ENCODE results near the gene C11orf65.
"Not testable (repeated sequence)": the region's sequence is repeated elsewhere in the genome, so short reads cannot be mapped to it uniquely, and the experiment has no call there.

The C11orf65 gene

DNA sequence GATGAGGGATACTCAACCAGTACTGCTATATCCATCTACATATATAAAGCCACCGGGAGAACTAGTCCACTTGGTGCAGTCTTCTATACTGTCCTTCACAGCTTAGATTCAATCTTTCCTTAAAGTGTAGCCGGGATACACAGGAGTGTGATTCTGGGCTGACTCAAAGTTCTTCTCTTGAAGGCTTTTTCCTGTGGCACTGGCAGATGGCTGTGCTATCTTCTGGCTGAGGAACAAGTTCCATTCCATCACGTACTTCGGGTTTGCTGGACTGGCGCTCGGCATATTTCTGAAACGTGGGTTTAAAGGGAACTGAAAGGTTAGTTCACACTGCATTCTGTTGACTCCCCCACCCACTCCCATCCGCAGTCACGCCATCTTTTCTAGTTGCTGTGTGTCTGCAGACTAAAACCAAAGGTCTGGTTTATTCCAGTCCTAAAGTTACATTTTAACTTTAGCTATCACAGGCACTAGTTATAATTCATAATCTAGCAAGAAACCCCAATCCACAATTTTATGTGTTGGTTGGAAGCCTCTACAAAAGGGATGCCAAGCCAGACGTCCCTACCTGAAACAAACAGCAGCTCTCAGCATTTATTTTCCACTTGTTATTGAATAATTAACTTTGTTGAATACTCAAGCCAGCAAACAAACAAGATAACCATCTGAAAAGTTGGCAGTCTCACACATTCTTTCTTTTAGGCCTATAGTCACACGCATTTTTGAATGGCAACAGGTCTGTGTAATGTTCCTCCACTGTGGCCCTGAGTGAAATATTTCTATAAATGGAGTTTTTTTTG, 7.5 kb upstream of the C11orf65 start:
- in situ Hi-C loops (cut with HindIII; ENCODE audit: low sequenced_read_pairs) = no loop called here

DNA sequence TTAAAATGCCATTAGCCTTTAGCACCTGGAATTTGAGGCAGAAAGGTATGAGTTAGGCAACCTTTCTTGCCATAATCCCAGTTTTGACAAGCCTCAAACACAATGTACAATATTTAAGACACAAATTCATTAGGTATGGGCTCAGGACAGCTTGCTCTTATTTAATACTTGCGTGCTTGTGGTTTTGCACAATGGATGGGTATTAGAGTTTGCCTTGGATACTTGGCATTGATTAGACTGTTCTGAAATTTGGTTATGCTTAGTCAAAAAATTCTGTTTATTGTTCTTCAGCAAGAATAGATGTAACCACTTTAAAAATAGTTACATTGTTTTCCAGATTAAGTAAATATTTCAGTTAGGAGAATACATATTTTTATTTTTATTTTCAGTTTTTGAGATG, 5.4 kb upstream of the C11orf65 start:
- in situ Hi-C loops (cut with HindIII; ENCODE audit: low sequenced_read_pairs) = no loop called here

DNA sequence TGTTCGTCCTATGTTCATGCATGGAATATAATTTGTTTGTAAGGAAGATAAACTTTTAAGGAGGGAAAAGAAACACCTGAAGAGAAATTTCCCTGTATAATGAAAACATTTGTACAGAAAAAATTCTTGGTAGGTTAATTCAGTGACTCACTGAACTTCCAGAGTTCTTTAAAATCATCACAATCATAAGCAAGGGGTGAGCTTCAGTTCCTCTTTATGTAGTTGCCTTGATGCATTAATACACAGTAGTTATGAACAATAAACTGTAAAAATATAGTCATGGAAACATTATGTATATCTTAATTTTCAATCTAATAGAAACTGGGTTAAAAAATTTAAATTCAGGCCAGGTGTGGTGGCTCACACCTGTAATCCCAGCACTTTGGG, 1.1 kb upstream of the C11orf65 start:
- in situ Hi-C loops (cut with HindIII; ENCODE audit: low sequenced_read_pairs) = no loop called here

DNA sequence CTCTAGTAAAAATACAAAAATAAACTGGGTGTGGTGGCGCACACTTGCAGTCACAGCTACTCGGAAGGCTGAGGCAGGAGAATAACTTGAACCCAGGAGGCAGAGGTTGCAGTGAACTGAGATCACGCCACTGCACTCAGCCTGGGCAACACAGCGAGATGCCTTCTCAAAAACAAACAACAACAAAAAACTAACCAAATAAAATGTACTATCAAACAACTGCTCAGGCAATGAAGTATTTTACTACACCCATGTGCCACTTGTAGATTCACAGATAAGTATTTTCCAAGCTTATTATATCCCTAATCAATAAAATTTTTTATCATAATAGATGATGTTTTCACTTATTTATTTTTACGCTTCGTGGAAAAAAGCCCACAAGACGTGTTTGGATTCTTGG, 924 bp downstream of the C11orf65 start:
- in situ Hi-C loops (cut with HindIII; ENCODE audit: low sequenced_read_pairs) = no loop called here

DNA sequence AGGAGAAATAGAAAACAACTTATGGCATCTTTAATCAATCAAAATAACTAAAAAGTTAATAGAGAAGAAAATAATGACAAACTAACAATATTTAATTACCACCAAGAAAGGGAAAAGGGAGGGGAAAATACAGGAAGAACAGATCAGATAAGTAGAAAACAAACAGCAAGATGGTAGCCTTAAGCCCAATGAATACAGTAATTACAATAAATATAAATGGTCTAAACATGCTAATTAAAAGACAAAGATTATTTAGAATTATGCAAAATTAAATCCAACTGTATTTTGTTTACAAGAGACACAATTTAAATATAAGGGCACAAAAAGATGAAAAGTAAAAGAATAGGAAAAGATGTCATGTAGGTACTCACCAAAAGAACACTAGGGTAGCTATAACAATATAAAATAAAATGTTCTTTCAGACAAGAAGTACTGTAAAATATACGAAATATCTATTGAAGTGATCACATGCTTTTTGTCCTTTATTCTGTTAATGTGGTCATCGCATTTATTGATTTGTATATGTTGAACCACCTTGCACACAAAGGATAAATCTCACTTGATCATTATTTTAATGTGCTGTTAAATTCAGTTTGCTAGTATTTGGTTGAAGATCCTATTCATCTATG, 14.0 kb downstream of the C11orf65 start:
- in situ Hi-C loops (cut with HindIII; ENCODE audit: low sequenced_read_pairs) = no loop called here

DNA sequence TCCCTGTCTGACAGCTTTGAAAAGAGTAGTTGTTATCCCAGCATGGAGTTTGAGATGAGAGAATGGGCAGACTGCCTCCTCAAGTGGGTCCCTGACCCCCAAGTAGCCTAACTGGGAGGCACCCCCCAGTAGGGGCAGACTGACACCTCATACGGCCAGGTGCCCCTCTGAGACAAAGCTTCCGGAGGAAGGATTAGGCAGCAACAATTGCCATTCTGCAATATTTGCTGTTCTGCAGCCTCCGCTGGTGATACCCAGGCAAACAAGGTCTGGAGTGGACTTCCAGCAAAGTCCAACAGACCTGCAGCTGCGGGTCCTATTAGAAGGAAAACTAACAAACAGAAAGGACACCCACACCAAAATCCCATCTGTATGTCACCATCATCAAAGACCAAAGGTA, 25.9 kb downstream of the C11orf65 start:
- in situ Hi-C loops (cut with HindIII; ENCODE audit: low sequenced_read_pairs) = not testable (repeated sequence)

DNA sequence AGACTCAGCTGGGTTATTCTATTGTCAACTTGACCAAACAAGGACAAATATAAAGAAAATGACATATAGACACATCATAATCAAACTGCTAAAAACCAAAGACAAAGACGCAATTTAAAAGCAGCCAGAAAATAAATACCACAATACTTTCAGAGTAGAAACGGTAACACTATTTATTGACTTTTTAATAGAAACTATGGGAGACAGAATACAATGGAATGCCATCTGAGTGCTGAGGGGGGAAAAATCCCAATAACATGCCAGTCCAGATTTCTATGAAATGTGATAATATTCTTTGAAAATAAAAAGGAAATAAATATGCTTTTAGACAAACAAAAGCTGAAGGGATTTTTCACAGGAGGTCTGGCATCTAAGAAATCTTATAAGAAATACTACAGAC, 30.7 kb downstream of the C11orf65 start:
- in situ Hi-C loops (cut with HindIII; ENCODE audit: low sequenced_read_pairs) = no loop called here

DNA sequence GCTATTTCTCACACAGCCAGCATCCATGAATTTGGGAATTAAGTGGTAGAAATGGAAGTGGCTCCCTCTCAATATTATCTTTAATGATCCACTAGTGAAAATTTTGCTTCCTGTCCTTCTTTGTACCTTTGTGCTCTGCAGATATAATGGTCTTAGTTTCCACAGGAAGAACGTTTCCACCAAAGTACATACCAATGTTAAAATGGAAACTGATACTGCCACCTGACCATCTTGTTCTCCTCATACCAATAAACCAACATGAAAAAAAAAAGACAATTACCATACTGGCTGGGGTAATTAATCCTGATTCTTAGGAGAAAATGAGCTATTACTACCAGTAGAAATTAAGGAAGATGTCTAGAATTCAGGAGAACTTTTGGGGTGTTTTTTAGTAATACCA, 32.3 kb downstream of the C11orf65 start:
- in situ Hi-C loops (cut with HindIII; ENCODE audit: low sequenced_read_pairs) = no loop called here

DNA sequence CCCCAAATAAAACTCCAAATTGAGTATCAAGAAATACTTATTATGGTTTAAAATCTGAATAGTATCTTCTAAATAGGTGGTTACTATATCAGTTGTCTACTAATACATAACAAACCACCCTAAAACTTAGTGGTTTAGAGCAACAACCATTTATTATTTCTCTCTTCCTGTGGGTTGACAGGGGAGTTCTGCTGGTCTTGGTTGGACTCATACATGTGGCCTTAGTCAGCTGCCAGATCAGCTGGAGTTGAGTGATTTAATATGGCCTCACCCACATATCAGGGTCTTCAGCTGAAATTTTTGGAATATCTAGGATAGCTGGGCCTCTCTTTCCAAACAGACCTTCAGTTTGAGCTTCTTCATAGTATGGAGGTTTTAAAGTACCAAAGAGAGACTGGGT, 34.5 kb downstream of the C11orf65 start:
- in situ Hi-C loops (cut with HindIII; ENCODE audit: low sequenced_read_pairs) = no loop called here

DNA sequence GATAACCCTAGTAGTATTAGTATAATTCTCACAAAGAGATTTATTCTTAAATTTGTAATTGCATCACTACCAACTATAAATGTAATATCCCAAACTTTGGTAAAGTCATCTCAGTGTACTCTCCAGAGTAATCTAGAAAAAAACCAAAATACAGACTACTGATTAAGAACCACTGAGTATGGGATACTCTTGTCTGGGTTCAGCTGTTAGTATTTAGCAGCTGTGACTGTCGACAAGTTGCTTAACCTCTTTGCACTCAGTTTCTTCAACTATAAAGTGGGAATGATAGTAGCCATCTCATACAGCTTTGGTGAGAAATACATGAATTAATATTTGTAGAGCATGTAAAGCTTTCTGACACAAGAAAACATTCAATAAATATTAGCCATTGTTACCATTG, 35.3 kb downstream of the C11orf65 start:
- in situ Hi-C loops (cut with HindIII; ENCODE audit: low sequenced_read_pairs) = no loop called here

DNA sequence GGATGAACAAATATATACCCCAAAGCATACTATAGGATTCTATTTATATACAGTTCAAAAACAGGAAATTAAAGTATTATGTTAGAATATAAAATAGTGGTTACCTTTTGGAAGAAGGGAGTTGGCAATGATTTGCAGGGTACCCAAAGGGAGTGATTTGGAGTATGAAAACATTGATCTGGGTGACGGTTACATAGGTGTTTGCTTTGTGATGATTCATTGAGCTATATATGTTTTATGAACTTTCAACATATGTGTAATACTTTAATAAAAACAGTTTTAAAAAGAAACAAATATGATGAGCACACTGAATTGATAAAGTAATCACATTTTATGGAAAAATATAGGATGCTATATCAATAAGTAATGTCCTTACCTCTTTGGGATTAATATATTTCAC, 36.0 kb downstream of the C11orf65 start:
- in situ Hi-C loops (cut with HindIII; ENCODE audit: low sequenced_read_pairs) = no loop called here

DNA sequence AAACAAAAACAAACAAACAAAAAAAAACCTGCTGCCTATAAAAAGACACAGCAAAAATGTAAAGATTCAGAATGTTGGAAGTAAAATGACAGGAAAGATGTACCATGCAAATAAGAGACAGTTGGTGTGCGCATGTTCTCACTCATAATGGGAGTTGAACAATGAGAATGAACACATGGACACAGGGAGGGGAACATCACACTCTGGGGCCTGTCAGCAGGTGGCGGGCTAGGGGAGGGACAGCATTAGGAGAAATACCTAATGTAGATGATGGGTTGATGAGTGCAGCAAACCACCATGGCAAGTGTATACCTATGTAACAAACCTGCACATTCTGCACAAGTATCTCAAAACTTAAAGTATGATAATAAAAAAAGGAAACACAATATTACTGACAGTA, 49.8 kb downstream of the C11orf65 start:
- in situ Hi-C loops (cut with HindIII; ENCODE audit: low sequenced_read_pairs) = not testable (repeated sequence)

DNA sequence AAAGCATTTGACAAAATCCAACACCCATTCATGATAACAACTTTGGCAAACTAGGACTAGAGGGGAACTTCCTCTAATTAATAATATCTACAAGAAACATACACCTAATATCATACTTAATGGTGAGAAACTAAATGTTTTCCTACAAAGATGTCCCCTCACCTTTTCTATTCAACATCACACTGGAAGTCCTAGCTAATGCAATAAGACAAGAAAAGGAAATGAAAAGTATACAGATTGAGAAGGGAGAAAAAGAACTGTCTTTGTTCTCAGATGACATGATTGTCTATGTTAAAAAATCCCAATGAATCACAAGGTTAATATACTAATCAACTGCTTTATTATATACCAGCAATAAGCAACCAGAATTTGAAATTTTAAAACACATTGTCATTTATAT, 52.4 kb downstream of the C11orf65 start:
- in situ Hi-C loops (cut with HindIII; ENCODE audit: low sequenced_read_pairs) = no loop called here

DNA sequence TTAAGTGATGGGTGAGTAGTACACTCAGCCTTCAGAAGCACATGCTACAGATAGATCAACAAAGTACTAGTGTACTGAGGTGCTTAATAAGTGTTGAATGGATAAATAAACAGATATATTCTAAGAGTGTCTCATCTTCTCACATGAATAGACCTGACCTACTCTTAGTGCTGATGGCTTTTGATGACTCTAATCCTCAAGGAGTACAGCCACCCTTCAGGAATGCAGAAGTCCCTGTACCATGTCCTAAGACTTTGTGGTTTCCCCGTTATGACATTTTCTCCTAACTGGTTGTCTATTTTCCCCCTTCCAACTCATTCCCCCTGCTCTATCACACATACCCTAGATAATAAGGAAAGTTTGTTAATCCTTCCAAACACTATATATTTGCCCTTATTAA, 61.6 kb downstream of the C11orf65 start:
- in situ Hi-C loops (cut with HindIII; ENCODE audit: low sequenced_read_pairs) = no loop called here

DNA sequence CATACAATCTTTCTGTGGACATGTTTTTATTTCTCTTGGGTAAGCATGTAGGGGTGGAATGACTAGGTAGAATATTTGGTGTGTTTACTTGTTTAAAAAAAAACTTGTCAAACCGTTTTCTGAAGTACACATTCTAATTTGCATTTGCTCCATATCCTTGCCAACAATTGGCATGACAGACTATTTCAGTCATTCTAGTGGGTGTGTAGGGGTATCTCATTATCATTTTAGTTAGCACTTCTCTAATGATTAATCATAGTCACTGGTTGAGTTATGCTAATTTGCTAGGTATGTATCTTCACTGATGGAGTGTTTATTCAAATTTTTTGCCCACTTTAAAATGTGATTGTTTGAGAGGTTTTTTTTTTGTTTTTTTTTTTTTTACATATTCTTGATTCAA, 64.3 kb downstream of the C11orf65 start:
- in situ Hi-C loops (cut with HindIII; ENCODE audit: low sequenced_read_pairs) = no loop called here

DNA sequence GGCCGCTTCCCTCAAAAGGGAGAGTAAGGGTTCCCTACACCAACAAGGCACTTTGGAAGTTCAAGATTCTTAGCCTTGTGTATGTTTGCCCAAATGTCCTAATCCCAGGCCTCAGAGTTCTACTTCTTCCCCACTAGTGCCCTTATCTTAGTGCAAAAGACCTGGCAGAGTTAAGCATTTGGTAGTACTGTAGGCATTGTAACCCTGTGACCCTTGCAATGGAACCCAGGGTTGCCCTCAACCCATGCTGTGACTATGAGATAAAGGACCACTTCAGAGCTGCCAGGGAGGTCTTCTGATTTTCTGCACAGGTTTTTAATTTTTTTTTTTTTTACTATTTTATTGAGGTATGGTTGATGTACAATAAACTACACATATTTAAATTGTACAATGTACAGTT, 65.1 kb downstream of the C11orf65 start:
- in situ Hi-C loops (cut with HindIII; ENCODE audit: low sequenced_read_pairs) = no loop called here

DNA sequence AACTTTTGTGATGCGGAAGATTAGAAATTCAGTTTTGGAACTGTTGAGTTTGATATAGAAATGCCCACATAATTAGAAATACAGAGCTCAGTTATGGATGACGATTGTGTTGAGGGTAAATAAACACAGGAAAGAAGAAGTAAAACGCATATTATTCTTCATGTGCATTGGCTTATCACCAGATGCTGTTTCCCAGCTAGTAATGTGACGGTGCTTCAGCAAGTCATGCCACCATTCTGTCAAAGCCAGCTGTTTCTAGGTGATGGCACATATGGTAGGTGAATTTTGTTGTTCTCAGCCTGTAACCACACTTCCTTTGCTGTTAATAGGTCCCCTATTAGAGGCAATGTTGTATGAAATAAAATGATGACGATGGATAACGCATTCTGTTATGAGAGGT, 68.9 kb downstream of the C11orf65 start:
- in situ Hi-C loops (cut with HindIII; ENCODE audit: low sequenced_read_pairs) = no loop called here

DNA sequence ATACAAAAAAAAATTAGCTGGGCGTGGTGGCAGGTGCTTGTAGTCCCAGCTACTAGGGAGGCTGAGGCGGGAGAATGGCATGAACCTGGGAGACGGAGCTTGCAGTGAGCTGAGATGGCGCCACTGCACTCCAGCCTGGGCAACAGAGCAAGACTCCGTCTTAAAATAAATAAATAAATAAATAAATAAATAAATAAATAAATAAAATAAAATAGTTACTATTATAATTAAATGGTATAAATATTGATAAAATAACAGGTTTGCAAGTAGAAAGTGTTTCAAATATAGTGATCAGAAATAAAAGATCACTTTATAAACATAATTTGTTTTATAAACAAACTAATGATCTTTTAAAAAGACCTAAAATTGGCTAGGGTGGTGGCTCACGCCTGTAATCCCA, 70.7 kb downstream of the C11orf65 start:
- in situ Hi-C loops (cut with HindIII; ENCODE audit: low sequenced_read_pairs) = not testable (repeated sequence)

DNA sequence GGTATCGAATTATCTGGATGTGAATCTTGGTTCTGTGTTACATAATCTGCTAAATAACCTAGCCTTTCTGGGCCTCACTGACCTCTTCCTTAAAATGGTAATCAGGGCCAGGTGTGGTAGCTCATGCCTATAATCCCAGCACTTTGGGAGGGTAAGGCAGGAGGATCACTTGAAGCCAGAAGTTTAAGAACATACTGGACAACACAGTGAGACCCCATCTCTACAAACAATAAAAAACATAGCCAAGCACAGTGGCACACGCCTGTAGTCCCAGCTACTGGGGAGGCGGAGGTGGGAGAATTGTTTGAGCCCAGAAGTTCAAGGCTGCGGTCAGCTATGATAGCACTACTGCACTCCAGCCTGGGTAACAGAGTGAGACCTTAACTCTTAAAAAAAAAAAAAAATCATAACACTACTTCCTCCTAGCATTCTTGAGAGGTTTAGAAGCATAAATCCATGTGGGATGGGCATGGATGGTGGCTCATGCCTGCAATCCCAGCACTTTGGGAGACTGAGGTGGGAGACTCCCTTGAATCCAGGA, 72.5 kb downstream of the C11orf65 start:
- in situ Hi-C loops (cut with HindIII; ENCODE audit: low sequenced_read_pairs) = no loop called here

DNA sequence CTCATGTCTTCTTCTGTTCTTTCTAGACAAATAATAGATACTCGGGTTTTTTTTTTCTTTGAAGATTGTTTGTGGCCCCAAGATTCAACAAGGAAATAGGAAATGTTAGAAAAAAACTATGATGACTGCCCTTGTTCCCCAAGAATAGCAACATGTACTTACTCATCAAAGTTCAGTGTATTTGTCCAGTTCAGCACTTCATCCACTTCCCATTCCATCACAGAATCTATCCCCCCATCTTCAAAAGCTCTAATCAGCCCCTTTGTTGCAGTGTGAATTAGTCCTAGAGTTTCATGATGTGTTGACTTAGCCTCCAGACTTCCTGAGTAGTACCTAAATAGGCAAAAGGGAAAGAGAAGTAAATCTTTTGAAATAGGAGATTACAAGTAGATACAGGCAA, 74.3 kb downstream of the C11orf65 start:
- in situ Hi-C loops (cut with HindIII; ENCODE audit: low sequenced_read_pairs) = no loop called here

DNA sequence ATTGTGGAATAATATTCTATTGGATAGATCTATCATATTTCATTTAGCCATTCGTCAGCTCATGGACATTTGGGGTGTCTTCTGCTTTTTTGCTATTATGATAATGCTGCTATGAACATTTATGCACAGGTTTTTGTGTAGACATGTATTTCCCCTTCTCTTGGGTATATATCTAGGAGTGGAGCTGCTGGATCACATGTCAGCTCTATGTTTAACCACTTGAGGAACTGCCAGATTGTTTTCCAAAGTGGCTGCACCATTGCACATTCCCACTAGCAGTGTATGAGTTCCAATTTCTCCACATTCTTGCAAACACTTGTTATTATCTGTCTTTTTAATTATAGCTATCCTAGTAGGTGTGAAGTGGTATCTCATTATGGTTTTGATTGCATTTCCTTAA, 75.0 kb downstream of the C11orf65 start:
- in situ Hi-C loops (cut with HindIII; ENCODE audit: low sequenced_read_pairs) = no loop called here

DNA sequence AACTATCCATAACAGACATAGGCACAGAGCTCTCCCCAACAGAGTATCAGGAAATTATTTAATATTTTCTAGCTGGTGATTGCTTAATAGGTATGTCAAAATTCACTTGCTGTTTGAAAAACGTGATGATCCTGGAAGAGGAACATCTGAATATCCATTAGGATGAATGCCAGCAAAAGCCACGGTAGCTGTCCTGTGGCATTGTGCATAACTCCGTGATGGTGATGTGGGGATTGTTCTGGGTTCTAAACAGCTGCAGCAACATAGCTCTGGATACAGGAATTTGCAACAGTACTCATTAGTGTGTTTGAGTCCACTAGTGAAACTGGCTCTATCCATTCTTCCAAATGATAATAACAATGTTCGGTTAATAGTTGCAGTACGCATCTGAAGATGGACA, 78.8 kb downstream of the C11orf65 start:
- in situ Hi-C loops (cut with HindIII; ENCODE audit: low sequenced_read_pairs) = no loop called here
